Mesodermal cell (in vitro differentiated cells): Measurements from ENCODE around the gene SEPHS2.

Experiments
- H3K27ac ChIP-seq: 2 replicates; pipeline ENCODE4 v1.7.0; 2013; ENCODE audit warnings: mild to moderate bottlenecking, low read depth, low read length, moderate library complexity; ENCODE audit not compliant: severe bottlenecking
- H3K36me3 ChIP-seq: 2 replicates; pipeline ENCODE4 v1.7.1; 2013; ENCODE audit warnings: mild to moderate bottlenecking, low read length, moderate library complexity; ENCODE audit not compliant: control insufficient read depth, insufficient read depth
- H3K4me1 ChIP-seq: one replicate; pipeline ENCODE4 v1.7.1; 2013; ENCODE audit warnings: mild to moderate bottlenecking, low read length; ENCODE audit not compliant: insufficient read depth, control insufficient read depth, poor library complexity, severe bottlenecking
- H3K4me3 ChIP-seq: 2 replicates; pipeline ENCODE4 v1.7.0; 2013; ENCODE audit warnings: low read length, control low read depth, mild to moderate bottlenecking; ENCODE audit not compliant: insufficient read depth, poor library complexity, severe bottlenecking; ENCODE audit errors: extremely low read depth
- H3K9me3 ChIP-seq: 2 replicates; pipeline ENCODE4 v1.7.1; 2013; ENCODE audit warnings: mild to moderate bottlenecking, low read length, moderate library complexity; ENCODE audit not compliant: control insufficient read depth
- WGBS, 2 experiments: methylation state at CpG; one replicate each; pipeline ENCODE4 v1.1.5; 2013; ENCODE audit warnings: missing lambda C conversion rate in 2 of 2; ENCODE audit not compliant: insufficient coverage in 2 of 2; 5-methylcytosine and 5-hydroxymethylcytosine counted together

The SEPHS2 gene

DNA sequence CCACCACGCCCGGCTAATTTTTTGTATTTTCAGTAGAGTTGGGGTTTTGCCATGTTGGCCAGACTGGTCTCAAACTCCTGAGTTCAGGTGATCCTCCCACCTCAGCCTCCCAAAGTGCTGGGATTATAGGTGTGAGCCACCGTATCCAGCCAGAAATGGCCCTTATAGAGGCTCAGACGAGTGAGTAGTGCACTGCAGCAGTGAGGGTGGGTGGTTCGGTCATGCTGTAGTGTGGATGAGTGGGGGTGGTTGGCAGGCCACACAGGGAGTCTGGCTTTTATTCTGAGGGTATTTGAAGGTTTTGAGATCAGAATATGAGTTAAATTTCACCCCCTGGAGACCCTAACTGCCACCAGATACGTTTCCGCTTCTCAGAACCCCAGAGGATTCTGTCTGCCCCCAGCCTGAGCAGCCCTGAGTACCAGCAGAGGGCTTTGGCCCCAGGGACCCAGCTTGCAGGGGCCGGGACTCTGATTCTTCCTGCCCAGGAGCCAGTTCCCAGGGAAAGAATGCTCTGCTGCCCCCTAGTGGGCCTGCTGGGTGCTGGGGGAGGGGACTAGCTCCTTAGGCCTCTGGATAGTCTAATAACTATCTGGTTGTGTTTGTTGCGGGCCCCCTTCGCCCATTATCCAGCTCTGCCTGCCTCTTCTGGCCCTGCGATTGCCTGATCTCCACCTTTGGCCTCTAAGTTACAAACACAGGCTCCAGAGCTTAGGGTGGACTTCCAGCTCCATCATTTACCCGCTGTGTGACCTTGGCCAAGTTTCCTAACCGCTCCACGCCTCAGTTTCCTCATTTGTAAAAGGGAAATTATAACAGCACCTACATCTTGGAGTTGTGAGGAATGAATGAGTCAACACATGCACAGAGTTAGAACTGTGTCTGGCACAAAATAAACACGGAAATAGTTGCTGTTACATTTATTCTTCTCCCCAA lies 36.3 kb downstream of the SEPHS2 start:
- H3K9me3 ChIP-seq: no peaks in the 10 kb centered on the region
- H3K4me3 ChIP-seq: no peak overlapping the region
- no peaks in the 10 kb centered on the region for H3K4me1 ChIP-seq
- H3K36me3 ChIP-seq: peaks cover 45% of the 10 kb centered on the region
- WGBS, 2 experiments: 64 to 66% methylated on average over 11 to 12 of the region's 15 CpGs
- H3K27ac ChIP-seq: no peak overlapping the region

DNA sequence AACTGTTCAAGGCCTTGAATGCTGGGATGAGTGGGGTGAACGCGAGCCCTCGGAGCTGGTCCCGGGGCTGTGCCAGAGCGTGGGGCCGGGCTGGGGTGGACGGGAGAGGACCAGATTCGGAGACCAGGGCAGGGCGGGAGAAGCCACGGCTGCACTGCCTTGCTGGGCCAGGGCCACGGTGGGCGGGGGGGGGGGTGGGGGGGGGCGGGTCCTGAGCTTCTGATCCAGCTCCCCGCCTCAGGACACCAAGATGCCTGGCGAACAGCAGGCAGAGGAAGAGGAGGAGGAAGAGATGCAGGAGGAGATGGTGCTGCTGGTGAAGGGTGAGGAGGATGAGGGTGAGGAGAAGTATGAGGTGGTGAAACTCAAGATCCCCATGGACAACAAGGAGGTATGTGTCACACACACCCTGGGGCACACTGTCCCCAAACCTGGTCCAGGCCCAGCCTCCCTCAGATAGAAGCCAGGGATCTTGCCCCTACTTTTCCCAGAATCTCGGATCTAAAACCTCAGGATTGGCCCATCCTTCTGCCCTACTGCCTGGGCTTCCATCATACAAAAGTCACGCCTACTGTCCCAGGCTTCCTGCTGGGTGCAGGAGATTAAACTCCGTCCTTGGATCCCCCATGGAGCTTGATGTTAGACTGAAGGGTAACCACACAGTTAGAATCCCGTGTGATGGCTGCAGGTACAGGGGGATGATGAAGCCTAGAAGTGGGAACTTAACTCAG lies 37.7 kb downstream of the SEPHS2 start:
- Histone ChIP-seq H3K4me3 (peak overlapping the region; percentile 60), H3K36me3 (peaks cover 33% of the 10 kb centered on the region), H3K27ac (peak overlapping the region; percentile 84), H3K9me3 (no peaks in the 10 kb centered on the region), H3K4me1 (no peaks in the 10 kb centered on the region)
- 29 to 43% methylated on average over 2 to 10 of the region's 19 CpGs for WGBS, 2 experiments

DNA sequence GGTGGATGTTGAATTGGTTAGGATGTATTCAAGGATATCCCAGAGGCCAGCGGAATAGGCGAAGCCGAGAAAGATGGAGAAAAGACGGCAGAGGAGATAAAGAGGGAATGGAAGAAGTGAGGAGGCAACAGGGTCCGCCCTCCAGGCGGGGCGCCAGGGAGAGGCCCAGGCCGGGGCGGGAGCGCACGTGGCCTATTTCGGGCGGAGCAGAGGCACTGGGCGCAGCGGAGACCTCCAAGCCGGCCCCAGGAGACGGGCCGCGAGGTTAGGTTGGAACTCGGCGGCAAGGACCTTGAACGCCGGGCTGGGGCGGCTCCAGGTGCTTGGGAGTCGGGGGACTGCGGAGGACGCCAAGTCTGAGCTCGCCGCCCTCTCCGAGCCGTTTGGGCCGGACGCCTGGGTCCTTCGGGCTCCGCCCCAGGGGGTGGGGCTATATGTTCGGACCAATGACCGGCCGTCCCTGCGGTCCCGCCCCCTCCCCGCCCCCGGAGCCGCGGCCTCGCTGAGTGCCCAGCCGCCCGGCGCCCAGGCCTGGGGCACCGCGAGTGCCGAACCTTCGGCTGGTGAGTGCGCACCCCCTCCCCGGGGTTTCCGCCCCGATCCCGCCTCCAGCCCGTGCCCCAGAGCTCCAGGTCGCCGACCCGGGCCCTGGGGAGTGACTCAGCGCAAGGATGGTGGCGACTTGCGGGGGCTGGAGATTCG lies 38.4 kb downstream of the SEPHS2 start, which contains the start of gene ZNF771:
Gene ZNF771 (plus strand): TSS at position 505 of the 702 bp plus-strand sequence. CDS start 448 bp downstream, outside the sequence.
- Histone ChIP-seq H3K9me3 (no peaks in the 10 kb centered on the region), H3K4me3 (peak within 1 kb of the TSS; percentile 60), H3K36me3 (peaks cover 26% of the 10 kb centered on the region), H3K27ac (peak within 1 kb of the TSS; percentile 84), H3K4me1 (no peaks in the 10 kb centered on the region)
- WGBS, 2 experiments: 0 to 1% methylated on average over 32 to 59 of the region's 65 CpGs

DNA sequence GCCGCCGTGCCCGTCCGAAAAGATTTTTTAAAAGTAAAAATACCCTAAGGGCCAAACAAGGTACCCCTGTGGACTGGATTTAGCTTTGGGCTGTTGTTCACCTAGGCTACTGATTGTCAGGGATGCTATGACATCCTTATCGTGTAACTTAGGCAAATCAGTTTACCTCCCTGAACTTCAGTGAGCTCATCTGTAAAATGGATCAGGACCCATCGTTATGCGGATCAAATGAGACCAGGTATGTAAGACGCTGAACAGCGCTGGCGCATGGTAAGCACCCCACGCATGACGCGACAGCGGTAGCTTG lies 38.9 kb downstream of the SEPHS2 start:
- Histone ChIP-seq H3K36me3 (peaks cover 22% of the 10 kb centered on the region), H3K27ac (peak overlapping the region; percentile 84)
- WGBS, 2 experiments: 41 to 52% methylated on average over 14 of the region's 14 CpGs

DNA sequence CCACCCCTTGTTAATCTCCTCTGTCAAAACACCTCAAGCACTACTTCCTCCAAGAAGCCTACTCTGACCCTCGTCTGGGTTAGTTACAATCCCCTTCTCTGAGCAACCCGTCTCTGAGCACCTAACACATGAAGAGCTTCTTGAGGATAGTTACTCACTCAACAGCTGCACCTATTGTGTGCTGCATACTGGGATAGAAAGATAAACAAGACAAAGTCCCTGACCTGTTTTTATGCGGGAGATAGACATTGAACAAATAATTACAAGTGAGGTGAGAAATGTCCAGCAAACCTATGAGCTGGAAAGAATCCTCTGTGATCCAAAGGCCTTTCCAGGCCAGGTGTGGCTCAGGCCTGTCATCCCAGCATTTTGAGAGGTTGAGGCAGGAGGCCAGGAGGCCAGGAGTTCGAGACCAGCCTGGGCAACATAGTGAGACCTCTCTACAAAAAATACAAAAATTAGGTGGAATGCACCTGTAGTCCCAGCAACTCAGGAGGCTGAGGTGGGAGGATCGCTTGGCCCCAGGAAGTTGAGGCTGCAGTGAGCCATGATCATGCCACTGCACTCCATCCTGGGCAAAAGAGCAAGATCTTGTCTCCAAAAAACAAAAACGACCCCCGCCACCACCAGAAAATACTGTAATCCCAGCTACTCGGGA lies 43.8 kb downstream of the SEPHS2 start:
- no peak overlapping the region for H3K27ac ChIP-seq
- peaks cover 26% of the 10 kb centered on the region for H3K4me1 ChIP-seq
- H3K36me3 ChIP-seq: peaks cover 21% of the 10 kb centered on the region
- no peaks in the 10 kb centered on the region for H3K9me3 ChIP-seq
- H3K4me3 ChIP-seq: no peak overlapping the region
- WGBS, 2 experiments: 86 to 98% methylated on average over 5 to 6 of the region's 8 CpGs

More for the DNA sequence above, 38.9 kb downstream of the SEPHS2 start:
- no peaks in the 10 kb centered on the region for H3K4me1 ChIP-seq
- H3K4me3 ChIP-seq: peak overlapping the region; percentile 60
- H3K9me3 ChIP-seq: no peaks in the 10 kb centered on the region

DNA sequence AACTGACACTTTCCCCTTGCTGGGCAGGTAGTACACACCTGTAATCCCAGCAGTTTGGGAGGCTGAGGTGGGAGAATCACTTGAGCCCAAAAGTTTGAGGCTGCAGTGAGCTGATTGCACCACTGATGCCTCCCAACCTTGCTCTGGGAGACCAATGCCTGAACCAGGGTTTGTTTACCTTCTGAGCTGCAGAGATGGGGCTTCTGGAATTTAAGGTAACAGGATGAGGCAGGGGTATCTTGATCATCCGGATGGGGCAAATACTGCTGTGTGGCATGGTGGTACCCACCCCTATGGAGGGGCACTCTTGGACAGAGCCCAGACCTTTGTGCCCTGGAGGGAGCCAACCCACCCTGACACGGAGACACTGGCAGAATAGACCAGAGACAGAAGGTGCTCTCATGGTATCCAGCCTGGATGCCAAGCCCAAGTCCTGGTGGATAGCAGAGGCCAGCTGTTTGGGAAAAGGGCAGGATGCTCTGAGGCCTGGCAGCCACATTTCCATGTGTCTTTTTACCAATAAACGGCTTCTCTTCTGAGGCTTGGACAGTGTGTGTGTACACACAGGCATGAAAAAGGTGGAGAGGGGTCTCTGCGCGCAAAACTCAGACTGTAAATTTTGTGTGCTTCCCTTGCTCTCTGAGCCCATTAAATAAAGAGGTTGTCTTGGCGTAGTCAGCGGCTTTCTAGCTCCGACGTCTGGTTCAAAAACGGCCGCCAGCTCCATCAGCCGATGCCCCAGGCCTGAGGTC lies 46.1 kb downstream of the SEPHS2 start:
- WGBS, 2 experiments: 24 to 25% methylated on average over 10 to 11 of the region's 12 CpGs
- H3K4me3 ChIP-seq: peak overlapping the region; percentile 39

DNA sequence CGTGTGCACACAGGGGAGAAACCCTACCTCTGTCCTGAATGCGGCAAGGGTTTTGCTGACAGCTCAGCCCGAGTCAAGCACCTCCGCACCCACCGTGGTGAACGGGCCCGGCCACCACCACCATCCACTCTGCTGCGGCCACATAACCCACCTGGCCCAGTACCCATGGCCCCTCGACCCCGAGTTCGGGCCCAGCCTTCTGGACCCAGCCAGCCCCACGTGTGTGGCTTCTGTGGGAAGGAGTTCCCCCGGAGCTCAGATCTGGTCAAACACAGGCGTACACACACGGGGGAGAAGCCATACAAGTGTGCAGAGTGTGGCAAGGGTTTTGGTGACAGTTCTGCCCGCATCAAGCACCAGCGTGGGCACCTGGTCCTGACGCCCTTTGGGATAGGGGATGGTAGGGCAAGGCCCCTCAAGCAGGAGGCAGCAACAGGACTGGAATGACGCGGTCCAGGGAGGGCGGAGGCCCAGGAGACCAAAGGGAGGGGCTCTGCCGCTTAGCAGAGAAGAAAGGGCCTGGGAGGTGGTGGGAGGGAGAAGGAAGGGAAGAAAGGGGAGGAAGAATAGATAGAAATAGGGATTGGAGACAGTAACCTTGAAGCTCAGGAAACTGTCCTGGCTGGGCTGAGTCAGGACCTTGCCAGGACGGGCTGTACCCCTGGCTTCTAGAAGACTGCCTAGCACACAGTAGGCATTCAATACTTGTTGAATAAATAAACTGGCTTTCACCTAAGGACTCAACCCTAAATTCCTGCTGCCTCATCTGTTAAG lies 46.8 kb downstream of the SEPHS2 start:
- H3K4me1 ChIP-seq: peaks cover 39% of the 10 kb centered on the region
- peaks cover 25% of the 10 kb centered on the region for H3K36me3 ChIP-seq
- peak overlapping the region; percentile 46 for H3K27ac ChIP-seq
- H3K4me3 ChIP-seq: no peak overlapping the region
- 83 to 87% methylated on average over 22 to 23 of the region's 23 CpGs for WGBS, 2 experiments
- no peaks in the 10 kb centered on the region for H3K9me3 ChIP-seq

More for the DNA sequence above, 46.1 kb downstream of the SEPHS2 start:
- H3K9me3 ChIP-seq: no peaks in the 10 kb centered on the region
- peak overlapping the region; percentile 98 for H3K27ac ChIP-seq
- peaks cover 35% of the 10 kb centered on the region for H3K4me1 ChIP-seq
- peaks cover 25% of the 10 kb centered on the region for H3K36me3 ChIP-seq

DNA sequence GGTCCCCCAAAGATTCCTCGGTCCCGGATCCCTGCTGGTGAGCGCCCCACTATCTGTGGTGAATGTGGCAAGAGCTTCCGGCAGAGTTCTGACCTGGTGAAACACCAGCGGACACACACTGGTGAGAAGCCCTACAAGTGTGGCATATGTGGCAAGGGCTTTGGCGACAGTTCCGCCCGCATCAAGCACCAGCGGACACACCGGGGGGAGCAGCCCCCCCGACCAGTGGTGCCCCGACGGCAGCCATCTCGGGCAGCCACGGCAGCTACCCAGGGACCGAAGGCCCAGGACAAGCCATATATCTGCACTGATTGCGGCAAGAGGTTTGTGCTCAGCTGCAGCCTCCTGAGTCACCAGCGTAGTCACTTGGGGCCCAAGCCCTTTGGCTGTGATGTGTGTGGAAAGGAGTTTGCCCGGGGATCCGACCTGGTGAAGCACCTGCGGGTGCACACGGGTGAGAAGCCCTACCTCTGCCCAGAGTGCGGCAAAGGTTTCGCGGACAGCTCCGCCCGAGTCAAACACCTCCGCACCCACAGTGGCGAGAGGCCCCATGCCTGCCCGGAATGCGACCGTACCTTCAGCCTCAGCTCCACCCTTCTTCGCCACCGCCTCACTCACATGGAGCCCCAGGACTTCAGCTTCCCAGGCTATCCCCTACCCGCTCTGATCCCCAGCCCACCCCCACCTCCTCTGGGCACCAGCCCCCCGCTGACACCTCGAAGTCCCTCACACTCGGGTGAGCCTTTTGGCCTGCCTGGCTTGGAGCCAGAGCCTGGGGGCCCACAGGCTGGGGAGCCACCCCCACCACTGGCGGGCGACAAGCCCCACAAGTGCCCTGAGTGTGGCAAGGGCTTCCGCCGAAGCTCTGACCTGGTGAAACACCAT lies 47.7 kb downstream of the SEPHS2 start:
- peaks cover 44% of the 10 kb centered on the region for H3K4me1 ChIP-seq
- no peaks in the 10 kb centered on the region for H3K9me3 ChIP-seq
- H3K4me3 ChIP-seq: no peak overlapping the region
- H3K27ac ChIP-seq: peak overlapping the region; percentile 46
- WGBS, 2 experiments: 96 to 97% methylated on average over 39 of the region's 42 CpGs
- H3K36me3 ChIP-seq: peaks cover 25% of the 10 kb centered on the region
